Heart left ventricle (tissue), 16 donors: ENCODE data around the gene BATF3. TPM values are rescaled to one million over a fixed set of nuclear protein-coding genes. Genes with fewer than 3 reads are reported as not detected.
A peak's percentile ranks its signal among the peaks of the same experiment; 100 is the strongest.

Source experiments
- ATAC-seq, 4 donors: fragments of 200-7000 bp; cut with Tn5 transposase; one replicate each; pipeline ENCODE4 v1.9.1; 2020 to 2022; ENCODE audit warnings: moderate library complexity in 4 of 4, mild to moderate bottlenecking in 3 of 4, moderate number of reproducible peaks in 1 of 4
- DNase-seq, 5 donors: peaks; one replicate each; pipeline ENCODE4 v3.0.0-alpha.2; 2020
- H3K27ac ChIP-seq, 12 donors: fragments of 200-600 bp; sonication (generic) in 4 of 12; one replicate each; pipeline versions ENCODE4 v1.5.0 to v1.8.0; 2016 to 2022; ENCODE audit warnings: mild to moderate bottlenecking in 2 of 12
- H3K27me3 ChIP-seq, 9 donors: fragments of 200-600 bp; sonication (generic) in 2 of 9; one replicate each; pipeline versions ENCODE4 v1.5.1 to v1.8.0; 2016 to 2022; ENCODE audit warnings: mild to moderate bottlenecking in 3 of 9
- H3K36me3 ChIP-seq, 9 donors: fragments of 200-600 bp; sonication (generic) in 2 of 9; one replicate each; pipeline versions ENCODE4 v1.5.0 to v1.8.0; 2018 to 2022; ENCODE audit warnings: mild to moderate bottlenecking in 2 of 9
- H3K4me1 ChIP-seq, 12 donors: fragments of 200-600 bp; sonication (generic) in 4 of 12; one replicate each; pipeline versions ENCODE4 v1.5.0 to v1.8.0; 2016 to 2022; ENCODE audit warnings: mild to moderate bottlenecking in 3 of 12
- H3K4me3 ChIP-seq, 12 donors: fragments of 200-600 bp; sonication (generic) in 4 of 12; one replicate each; pipeline versions ENCODE4 v1.5.0 to v1.8.0; 2017 to 2022; ENCODE audit warnings: mild to moderate bottlenecking in 9 of 12, moderate library complexity in 4 of 12
- H3K9me3 ChIP-seq, 12 donors: fragments of 200-600 bp; sonication (generic) in 4 of 12; one replicate each; pipeline versions ENCODE4 v1.5.0 to v1.8.0; 2016 to 2022; ENCODE audit warnings: mild to moderate bottlenecking in 1 of 12
- CTCF ChIP-seq, 12 donors: fragments of 200-600 bp; sonication (generic) in 4 of 12; IDR thresholded peaks; one replicate each; pipeline versions ENCODE4 v1.5.0 to v1.8.0; 2018 to 2022; ENCODE audit warnings: antibody characterized with exemption in 12 of 12, mild to moderate bottlenecking in 5 of 12
- POLR2A ChIP-seq, 2 donors: fragments of 450-650 bp; IDR thresholded peaks; one replicate each; pipeline ENCODE4 v1.6.1; 2017; ENCODE audit warnings: antibody characterized with exemption in 2 of 2, mild to moderate bottlenecking in 2 of 2, moderate library complexity in 2 of 2
- WGBS, 4 donors: extraction: QIAGEN DNeasy Blood & Tissue Kit in 2 of 4; methylation state at CpG; one replicate each; pipeline versions ENCODE4 v1.1.5 to v1.1.7; 2013 to 2018; 5-methylcytosine and 5-hydroxymethylcytosine counted together
- intact Hi-C, 10 donors: fragments of 100-400 bp; cut with DNase I; formaldehyde crosslinking; loops; one replicate each; pipeline versions ENCODE4 v1.11.1 to v1.14.2; 2022
- polyA plus RNA-seq, 2 donors: library from polyadenylated mRNA; stranded (reverse); fragments of 200-250 nt; gene quantifications; one replicate each; pipeline ENCODE4 v1.2.3, GENCODE V29; 2013
- total RNA-seq, 9 donors: library from RNA; depleted of rRNA in 2 of 9; stranded (reverse); fragments of >200 nt in 2 of 9; fragmentation: NEBNext Ultra II Directional in 3 of 9; extraction: Animal tissue kit (Norgen Biotek cat#: 25700) in 3 of 9; gene quantifications; one replicate each; pipeline versions ENCODE4 v1.1.0 to v1.2.4, GENCODE V29; 2016 to 2023
- donor health status: ischemic (EF 13 %, LVEDD 7.1; RV severe dilation, severe dysfunction).
- donor health status: healthy with polysubstance abuse.
- donor health status: DM: no; HTN: yes; CAD: no.
- donor health status: DM: no; HTN: no; CAD: no.
- donor health status: ischemic (EF 25% LVEDD 6.9; RV normal size, moderate dysfunction).
- donor health status: ischemic (EF 25% LVEDD 5.7; RV mildly dilated, moderate dysfunction).
- donor health status: healthy.
- donor health status: DM: yes; HTN: yes; CAD: no.
- donor health status: ischemic (EF 35%, LVEDD 5.7; RV mildly dilated, moderate dysfunction).
- donor health status: nonischemic (EF 11% LVEDD 7.7; RV severe dilation, severe dysfunction).
- donor health status: DM: yes; HTN: yes; CAD: no.
- donor health status: PGD.
- donor health status: ischemic (EF 29% LVEDD 5.4; RV normal size, mild dysfunction).
- donor health status: nonischemic (EF 23%, LVEDD 6.1; RV moderate dilation, normal function).

Gene BATF3
- total and polyA plus RNA-seq, 11 donors: 0.50 to 8.9 (median 1.2) TPM; not detected in 1

- DNase-seq: no peak
- TF ChIP-seq CTCF (IDR thresholded peaks at IDR 0.05) (no peak), POLR2A (IDR thresholded peaks at IDR 0.05) (no peak)
- Histone ChIP-seq H3K4me1 (peaks cover 0 to 20% (median 0%) of the 10 kb centered on the region in 12 donors), H3K27me3 (no peaks in the 10 kb centered on the region), H3K36me3 (no peaks in the 10 kb centered on the region), H3K4me3 (no peak overlapping the region), H3K9me3 (no peaks in the 10 kb centered on the region), H3K27ac (no peak overlapping the region)
- intact Hi-C loops: loop anchor here in 1 of 10 donors (10.0 kb wide), 1 partner anchor 343 kb away; no protein-coding TSS in a partner anchor
- 48 to 73% (median 54%) methylated on average over 4 of the region's 4 CpGs for WGBS, 4 donors
- ATAC-seq: peak in 1 of 4 donors; percentile 45
Observed at GRCh38 chr1:212651521-212651920, 48.1 kb downstream of the BATF3 start.

GRCh38 chr1:212650228-212650627 is 49.4 kb downstream of the BATF3 start:
- 45 to 59% (median 49%) methylated on average over 3 of the region's 3 CpGs for WGBS, 4 donors
- H3K9me3 ChIP-seq: no peaks in the 10 kb centered on the region
- no peaks in the 10 kb centered on the region for H3K27me3 ChIP-seq
- ATAC-seq: no peak
- DNase-seq: no peak
- H3K4me3 ChIP-seq: no peak overlapping the region
- no peak for TF ChIP-seq CTCF (IDR thresholded peaks at IDR 0.05)
- TF ChIP-seq POLR2A (IDR thresholded peaks at IDR 0.05): no peak
- peaks cover 0 to 20% (median 0%) of the 10 kb centered on the region in 12 donors for H3K4me1 ChIP-seq
- H3K27ac ChIP-seq: no peak overlapping the region
- H3K36me3 ChIP-seq: no peaks in the 10 kb centered on the region
- intact Hi-C loops: loop anchor here in 1 of 10 donors (10.0 kb wide), 1 partner anchor 345 kb away; no protein-coding TSS in a partner anchor

DNA sequence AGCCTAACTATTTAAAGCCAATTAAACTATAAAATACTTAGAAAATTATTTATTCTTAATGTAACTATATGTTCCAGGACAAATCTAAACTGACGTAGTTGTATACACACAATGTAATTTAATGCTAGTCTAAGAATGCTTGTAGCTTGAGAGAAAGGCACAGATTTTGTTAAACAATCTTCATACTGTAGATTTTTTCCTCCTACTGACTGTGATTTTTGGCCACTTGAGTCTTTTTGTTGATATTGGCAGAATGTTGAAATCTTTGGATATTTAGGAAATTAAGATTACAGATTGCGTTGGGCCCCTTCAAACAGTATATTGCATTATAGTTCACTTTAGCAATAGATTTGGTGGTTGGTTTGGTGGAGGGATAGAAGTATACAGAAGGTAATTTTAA is 50.6 kb downstream of the BATF3 start:
- Histone ChIP-seq H3K4me1 (peaks cover 0 to 26% (median 1%) of the 10 kb centered on the region in 12 donors), H3K9me3 (no peaks in the 10 kb centered on the region), H3K27ac (no peak overlapping the region), H3K36me3 (no peaks in the 10 kb centered on the region), H3K27me3 (no peaks in the 10 kb centered on the region), H3K4me3 (no peak overlapping the region)
- ATAC-seq (no peak), DNase-seq (no peak)
- TF ChIP-seq POLR2A (IDR thresholded peaks at IDR 0.05) (no peak), CTCF (IDR thresholded peaks at IDR 0.05) (no peak)
- WGBS, 4 donors: 71 to 77% (median 76%) methylated on average over 2 of the region's 2 CpGs
- intact Hi-C loops: no loop called here

DNA sequence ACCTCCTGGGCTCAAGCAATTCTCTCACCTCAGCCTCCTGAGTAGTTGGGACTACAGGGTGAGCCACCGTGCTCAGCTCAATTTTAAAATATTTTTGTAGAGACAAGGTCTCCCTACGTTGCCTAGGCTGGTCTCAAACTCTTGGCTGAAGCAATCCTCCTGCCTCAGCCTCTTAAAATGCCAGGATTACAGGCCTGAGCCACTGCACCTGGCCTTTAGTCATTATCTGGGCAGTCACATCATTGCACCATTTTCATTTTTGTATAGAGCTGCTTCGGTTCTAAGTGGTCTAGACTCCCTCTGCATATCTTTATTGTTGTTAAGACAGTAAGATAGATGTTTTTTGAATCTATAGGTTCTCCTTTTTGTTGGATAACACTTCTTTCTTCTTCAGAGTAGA is 51.2 kb downstream of the BATF3 start:
- Histone ChIP-seq H3K27ac (no peak overlapping the region), H3K27me3 (no peaks in the 10 kb centered on the region), H3K36me3 (no peaks in the 10 kb centered on the region), H3K9me3 (no peaks in the 10 kb centered on the region), H3K4me3 (no peak overlapping the region), H3K4me1 (peaks cover 0 to 28% (median 3%) of the 10 kb centered on the region in 12 donors)
- WGBS, 4 donors: 80 to 85% (median 81%) methylated on average over 3 of the region's 3 CpGs
- no peak for ATAC-seq
- TF ChIP-seq POLR2A (IDR thresholded peaks at IDR 0.05) (no peak), CTCF (IDR thresholded peaks at IDR 0.05) (no peak)
- no peak for DNase-seq
- intact Hi-C loops: no loop called here
